Measurements from ENCODE around the gene RIMBP2. TPM values are rescaled to one million over a fixed set of nuclear protein-coding genes. Genes with fewer than 3 reads are reported as not detected.
A peak's percentile ranks its signal among the peaks of the same experiment; 100 is the strongest.

The RIMBP2 gene
- total RNA-seq, 1 donor from 2014 or later, result 0.27 TPM

- H3K4me3 ChIP-seq, result no peak overlapping the region
- DNase-seq, result no peak
- H3K36me3 ChIP-seq, result no peaks in the 10 kb centered on the region
- H3K27ac ChIP-seq, result no peak overlapping the region
- TF ChIP-seq CTCF (IDR thresholded peaks at IDR 0.05), result no peak
- H3K4me1 ChIP-seq, result no peaks in the 10 kb centered on the region
- intact Hi-C loops (cut with DNase I), result no loop called here
- no peak for ATAC-seq
- peaks cover 6% of the 10 kb centered on the region for H3K27me3 ChIP-seq (ENCODE audit: low read depth)
- no peaks in the 10 kb centered on the region for H3K9me3 ChIP-seq
These were observed 204.8 kb downstream of the RIMBP2 start for GRCh38 chr12:130511285-130511684.

- TF ChIP-seq CTCF (IDR thresholded peaks at IDR 0.05), result no peak
- DNase-seq, result no peak
- Histone ChIP-seq H3K27ac (no peak overlapping the region), H3K4me3 (no peak overlapping the region), H3K4me1 (no peaks in the 10 kb centered on the region), H3K9me3 (no peaks in the 10 kb centered on the region), H3K36me3 (no peaks in the 10 kb centered on the region), H3K27me3 (ENCODE audit: low read depth) (peaks cover 6% of the 10 kb centered on the region)
- intact Hi-C loops (cut with DNase I), result no loop called here
- peak in 1 of 2 donors; percentile 11 for ATAC-seq
These were observed 206.6 kb downstream of the RIMBP2 start for GRCh38 chr12:130509454-130509853.

GRCh38 chr12:130508847-130509246, 207.3 kb downstream of the RIMBP2 start:
- Histone ChIP-seq H3K36me3 (no peaks in the 10 kb centered on the region), H3K27me3 (ENCODE audit: low read depth) (peaks cover 2% of the 10 kb centered on the region), H3K27ac (no peak overlapping the region), H3K4me3 (no peak overlapping the region), H3K9me3 (no peaks in the 10 kb centered on the region), H3K4me1 (no peaks in the 10 kb centered on the region)
- no peak for TF ChIP-seq CTCF (IDR thresholded peaks at IDR 0.05)
- intact Hi-C loops (cut with DNase I), result no loop called here
- ATAC-seq, result no peak
- no peak for DNase-seq

DNA sequence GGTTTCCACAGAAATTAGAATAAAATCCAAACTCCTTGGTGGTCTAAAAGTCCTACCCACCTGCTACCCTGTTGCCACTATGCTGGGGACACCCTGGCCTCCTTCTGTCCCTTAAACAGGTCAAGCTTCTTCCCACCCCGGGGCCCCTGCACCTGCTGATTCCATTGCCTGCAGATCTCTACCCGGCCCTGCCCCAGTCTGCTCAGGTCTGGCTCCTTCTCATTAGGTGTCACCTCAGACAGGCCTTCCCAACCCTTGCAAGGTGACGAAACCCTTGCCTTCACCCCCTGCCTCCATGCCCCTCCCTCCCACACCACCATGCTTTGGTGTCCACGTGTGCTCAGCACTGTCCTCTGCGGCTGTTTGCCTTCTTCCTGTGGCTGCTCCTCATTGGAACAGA, 207.8 kb downstream of the RIMBP2 start:
- TF ChIP-seq CTCF (IDR thresholded peaks at IDR 0.05), result no peak
- no peaks in the 10 kb centered on the region for H3K4me1 ChIP-seq
- no peaks in the 10 kb centered on the region for H3K27me3 ChIP-seq (ENCODE audit: low read depth)
- no peaks in the 10 kb centered on the region for H3K9me3 ChIP-seq
- no peak overlapping the region for H3K27ac ChIP-seq
- H3K4me3 ChIP-seq, result no peak overlapping the region
- intact Hi-C loops (cut with DNase I), result no loop called here
- no peaks in the 10 kb centered on the region for H3K36me3 ChIP-seq
- DNase-seq (no peak), ATAC-seq (no peak)

GRCh38 chr12:130506844-130507243, 209.3 kb downstream of the RIMBP2 start:
- Histone ChIP-seq H3K4me3 (no peak overlapping the region), H3K9me3 (no peaks in the 10 kb centered on the region), H3K4me1 (no peaks in the 10 kb centered on the region), H3K27me3 (ENCODE audit: low read depth) (no peaks in the 10 kb centered on the region), H3K36me3 (no peaks in the 10 kb centered on the region), H3K27ac (no peak overlapping the region)
- TF ChIP-seq CTCF (IDR thresholded peaks at IDR 0.05), result no peak
- no peak for DNase-seq
- ATAC-seq, result no peak
- intact Hi-C loops (cut with DNase I), result no loop called here

DNA sequence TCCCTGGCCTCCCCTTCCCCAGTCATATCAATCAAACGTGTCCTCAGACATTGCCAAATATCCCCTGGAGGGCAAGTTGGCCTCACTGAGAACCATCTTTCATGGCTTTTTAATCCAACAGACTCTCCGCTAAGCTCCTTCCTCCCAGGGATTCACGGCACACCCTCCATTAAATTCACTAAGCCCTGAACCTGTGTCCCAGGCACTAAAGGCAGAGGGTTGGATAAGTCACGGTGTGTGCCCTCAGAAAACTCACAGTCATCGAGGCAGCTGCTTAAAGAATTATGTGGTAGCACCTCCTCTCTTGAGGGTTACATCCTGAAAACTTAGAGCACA, 211.3 kb downstream of the RIMBP2 start:
- TF ChIP-seq CTCF (IDR thresholded peaks at IDR 0.05), result no peak
- ATAC-seq (no peak), DNase-seq (no peak)
- Histone ChIP-seq H3K27ac (no peak overlapping the region), H3K36me3 (no peaks in the 10 kb centered on the region), H3K4me1 (no peaks in the 10 kb centered on the region), H3K4me3 (no peak overlapping the region), H3K27me3 (ENCODE audit: low read depth) (no peaks in the 10 kb centered on the region), H3K9me3 (no peaks in the 10 kb centered on the region)
- intact Hi-C loops (cut with DNase I), result no loop called here
